HUES6 (cell line): ENCODE results near the gene COBL.

Experiments used
- H3K27ac ChIP-seq: 2 replicates; pipeline ENCODE4 v1.7.0; 2013; ENCODE audit warnings: low read depth, mild to moderate bottlenecking, low read length, inconsistent platforms
- H3K27me3 ChIP-seq: 2 replicates; pipeline ENCODE4 v1.6.1; 2013; ENCODE audit warnings: low read length; ENCODE audit not compliant: control insufficient read depth, insufficient read depth
- H3K36me3 ChIP-seq: 2 replicates; pipeline ENCODE4 v1.6.1; 2013; ENCODE audit warnings: low read length; ENCODE audit not compliant: control insufficient read depth, insufficient read depth
- H3K4me1 ChIP-seq: 2 replicates; pipeline ENCODE4 v1.6.1; 2013; ENCODE audit warnings: low read length; ENCODE audit not compliant: control insufficient read depth, insufficient read depth
- H3K4me3 ChIP-seq: 2 replicates; pipeline ENCODE4 v1.5.1; 2013; ENCODE audit warnings: low read depth, low read length
- H3K9ac ChIP-seq: one replicate; pipeline ENCODE4 v1.6.1; 2013; ENCODE audit warnings: mild to moderate bottlenecking, low read length
- H3K9me3 ChIP-seq: 2 replicates; pipeline ENCODE4 v1.6.1; 2013; ENCODE audit warnings: low read depth, low read length; ENCODE audit not compliant: control insufficient read depth, insufficient read depth

COBL gene

GRCh38 chr7:51108134-51108533 lies 208.5 kb downstream of the COBL start:
- Histone ChIP-seq H3K9me3 (no peaks in the 10 kb centered on the region), H3K27me3 (no peaks in the 10 kb centered on the region), H3K27ac (no peak overlapping the region), H3K9ac (no peak overlapping the region), H3K36me3 (no peaks in the 10 kb centered on the region), H3K4me1 (peaks cover 16% of the 10 kb centered on the region), H3K4me3 (no peak overlapping the region)

GRCh38 chr7:51104278-51104677 lies 212.3 kb downstream of the COBL start:
- H3K9me3 ChIP-seq: no peaks in the 10 kb centered on the region
- H3K4me3 ChIP-seq: no peak overlapping the region
- H3K4me1 ChIP-seq: peaks cover 13% of the 10 kb centered on the region
- H3K27me3 ChIP-seq: no peaks in the 10 kb centered on the region
- H3K9ac ChIP-seq: no peak overlapping the region
- H3K27ac ChIP-seq: no peak overlapping the region
- no peaks in the 10 kb centered on the region for H3K36me3 ChIP-seq

- no peak overlapping the region for H3K9ac ChIP-seq
- H3K27ac ChIP-seq: no peak overlapping the region
- H3K36me3 ChIP-seq: no peaks in the 10 kb centered on the region
- no peaks in the 10 kb centered on the region for H3K9me3 ChIP-seq
- peaks cover 9% of the 10 kb centered on the region for H3K4me1 ChIP-seq
- H3K27me3 ChIP-seq: no peaks in the 10 kb centered on the region
- H3K4me3 ChIP-seq: no peak overlapping the region
Observed at GRCh38 chr7:51103718-51104117, 212.9 kb downstream of the COBL start.

- Histone ChIP-seq H3K4me1 (peaks cover 3% of the 10 kb centered on the region; the same call in 1 of the 2 replicates), H3K4me3 (no peak overlapping the region), H3K9ac (no peak overlapping the region), H3K9me3 (peaks cover 4% of the 10 kb centered on the region; the same call in 1 of the 2 replicates), H3K27ac (no peak overlapping the region), H3K27me3 (no peaks in the 10 kb centered on the region), H3K36me3 (no peaks in the 10 kb centered on the region)
Observed at GRCh38 chr7:51102828-51103227, 213.8 kb downstream of the COBL start.

GRCh38 chr7:51101111-51101757 lies 215.4 kb downstream of the COBL start:
- Histone ChIP-seq H3K4me3 (no peak overlapping the region), H3K27ac (no peak overlapping the region), H3K4me1 (no peaks in the 10 kb centered on the region), H3K27me3 (no peaks in the 10 kb centered on the region), H3K9ac (no peak overlapping the region), H3K9me3 (peaks cover 6% of the 10 kb centered on the region; the same call in 1 of the 2 replicates), H3K36me3 (no peaks in the 10 kb centered on the region)

- Histone ChIP-seq H3K4me3 (no peak overlapping the region), H3K4me1 (peaks cover 21% of the 10 kb centered on the region), H3K27me3 (no peaks in the 10 kb centered on the region), H3K9ac (no peak overlapping the region), H3K27ac (no peak overlapping the region), H3K9me3 (0 out of 2 replicates have a peak, but pooled peaks cover 3% of the 10 kb centered on the region), H3K36me3 (no peaks in the 10 kb centered on the region)
Observed at GRCh38 chr7:51090411-51090810, 226.2 kb downstream of the COBL start.

DNA sequence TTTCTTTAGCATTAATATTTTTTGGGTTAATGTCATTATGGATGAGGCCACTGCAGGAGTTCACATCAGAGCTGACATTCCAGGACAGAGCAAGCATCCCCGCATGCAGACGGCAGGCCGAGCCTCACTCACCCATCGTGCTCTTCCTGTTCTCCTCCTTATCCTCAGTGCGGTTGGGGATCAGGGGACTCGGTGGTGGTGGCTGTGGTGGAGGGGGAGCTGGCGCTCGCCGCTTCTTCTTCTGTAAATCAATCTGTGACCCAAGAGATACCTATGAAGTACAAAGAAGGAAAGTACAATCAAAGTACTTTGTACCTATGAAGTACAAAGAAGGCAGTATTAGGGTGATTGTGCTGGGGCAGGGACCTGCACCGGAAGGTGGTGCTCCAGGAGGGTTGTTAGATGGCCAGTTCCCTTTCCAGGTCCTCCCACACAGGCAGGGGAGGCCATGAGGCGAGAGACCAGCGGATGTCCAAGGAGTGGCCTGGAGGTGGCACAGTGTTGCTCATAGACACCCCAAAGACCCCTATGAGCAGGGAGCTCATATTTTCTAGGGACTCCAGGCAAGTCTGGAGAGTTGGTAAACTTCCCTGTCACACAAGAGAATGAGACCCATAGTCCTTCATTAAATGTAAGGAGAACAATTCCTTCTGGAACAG lies 231.4 kb downstream of the COBL start:
- H3K4me3 ChIP-seq: no peak overlapping the region
- H3K9me3 ChIP-seq: no peaks in the 10 kb centered on the region
- H3K4me1 ChIP-seq: peaks cover 39% of the 10 kb centered on the region
- H3K36me3 ChIP-seq: no peaks in the 10 kb centered on the region; the same call in 1 of the 2 replicates
- no peak overlapping the region for H3K27ac ChIP-seq
- no peaks in the 10 kb centered on the region for H3K27me3 ChIP-seq
- no peak overlapping the region for H3K9ac ChIP-seq

DNA sequence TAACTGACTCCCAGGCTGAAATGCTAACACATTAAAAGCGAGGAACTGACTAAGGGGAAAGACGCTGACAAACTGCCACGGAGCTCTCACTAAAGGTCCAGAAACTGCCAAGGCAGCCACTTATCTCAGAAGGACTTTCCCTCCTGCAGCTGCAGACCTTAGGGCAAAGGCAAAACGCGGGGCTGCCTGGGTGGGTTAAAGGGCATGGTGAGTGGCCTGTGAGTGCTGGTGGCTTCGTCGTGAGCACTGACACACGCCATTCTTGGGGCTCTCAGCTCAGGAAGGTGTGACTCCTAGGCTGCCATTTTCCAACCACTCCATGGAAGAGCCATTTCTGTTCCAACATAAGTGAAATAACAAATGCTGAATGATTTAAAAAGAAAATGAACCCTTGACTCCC lies 232.5 kb downstream of the COBL start:
- H3K4me1 ChIP-seq: peaks cover 36% of the 10 kb centered on the region
- no peak overlapping the region for H3K27ac ChIP-seq
- H3K9ac ChIP-seq: no peak overlapping the region
- no peaks in the 10 kb centered on the region; the same call in 1 of the 2 replicates for H3K36me3 ChIP-seq
- no peaks in the 10 kb centered on the region for H3K9me3 ChIP-seq
- H3K27me3 ChIP-seq: no peaks in the 10 kb centered on the region
- H3K4me3 ChIP-seq: no peak overlapping the region

DNA sequence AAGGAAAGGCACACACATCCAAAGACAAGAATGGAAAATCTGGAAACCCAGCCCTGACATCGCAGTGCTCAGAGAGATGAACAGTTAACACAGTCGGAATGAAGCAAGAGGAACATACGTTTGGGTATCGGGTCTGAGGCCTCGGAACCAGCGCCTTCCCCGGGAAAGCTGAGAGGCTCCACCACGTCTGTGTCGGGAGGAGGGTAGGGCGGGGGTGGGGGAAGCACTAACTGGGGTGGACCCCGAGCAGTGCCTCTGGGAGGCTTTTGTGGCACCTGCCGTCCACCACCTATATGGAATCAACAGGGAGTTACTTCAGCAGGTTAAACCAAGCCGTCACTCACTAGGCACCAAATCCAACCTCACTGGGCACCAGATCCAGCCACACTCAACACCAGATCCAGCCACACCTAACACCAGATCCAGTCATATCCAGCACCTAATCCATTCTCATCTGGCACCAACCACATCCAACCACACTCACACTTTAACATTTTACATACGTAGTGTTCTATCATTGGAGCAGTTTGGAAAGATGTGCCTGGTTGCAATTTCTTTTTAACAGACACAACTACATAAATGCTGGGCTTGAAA lies 233.6 kb downstream of the COBL start:
- no peak overlapping the region for H3K4me3 ChIP-seq
- H3K27me3 ChIP-seq: no peaks in the 10 kb centered on the region
- peaks cover 27% of the 10 kb centered on the region for H3K4me1 ChIP-seq
- peaks cover 3% of the 10 kb centered on the region; the same call in 1 of the 2 replicates for H3K9me3 ChIP-seq
- H3K36me3 ChIP-seq: peaks cover 8% of the 10 kb centered on the region; the same call in 1 of the 2 replicates
- no peak overlapping the region for H3K27ac ChIP-seq
- H3K9ac ChIP-seq: no peak overlapping the region

- Histone ChIP-seq H3K4me1 (peaks cover 24% of the 10 kb centered on the region), H3K9ac (no peak overlapping the region), H3K9me3 (peaks cover 3% of the 10 kb centered on the region; the same call in 1 of the 2 replicates), H3K36me3 (peaks cover 8% of the 10 kb centered on the region; the same call in 1 of the 2 replicates), H3K27me3 (no peaks in the 10 kb centered on the region), H3K27ac (no peak overlapping the region), H3K4me3 (no peak overlapping the region)
Observed at GRCh38 chr7:51082096-51082840, 234.3 kb downstream of the COBL start.
